HG02678 (cell line): ENCODE measurements around the gene CGAS.
A peak's percentile ranks its signal among the peaks of the same experiment; 100 is the strongest.
"Not testable (repeated sequence)": the region's sequence is repeated elsewhere in the genome, so short reads cannot be mapped to it uniquely, and the experiment has no call there.

Experiments
- ATAC-seq: cut with Tn5 transposase; IDR thresholded peaks from one replicate; pipeline ENCODE4 v1.9.1; 2021; ENCODE audit warnings: mild to moderate bottlenecking, moderate library complexity; ENCODE audit not compliant: unreplicated experiment

CGAS gene

GRCh38 chr6:73400656-73401055, 51.4 kb downstream of the CGAS start:
- ATAC-seq, result no peak

- ATAC-seq, result no peak
These were observed 56.2 kb downstream of the CGAS start for GRCh38 chr6:73395875-73396274.

GRCh38 chr6:73394577-73395354, 57.3 kb downstream of the CGAS start, which contains the start of gene DDX43:
TSS of gene DDX43 (plus strand) at chr6:73394828. CDS start at chr6:73394906, 78 bp downstream.
- no peak for ATAC-seq

- no peak for ATAC-seq
These were observed 58.8 kb downstream of the CGAS start for GRCh38 chr6:73393278-73393677.

- ATAC-seq, result not testable (repeated sequence)
These were observed 59.9 kb downstream of the CGAS start for GRCh38 chr6:73392188-73392587.

GRCh38 chr6:73391675-73392074, 60.4 kb downstream of the CGAS start:
- ATAC-seq, result no peak

GRCh38 chr6:73389854-73390253, 62.2 kb downstream of the CGAS start:
- ATAC-seq, result no peak

GRCh38 chr6:73388800-73389512, 63.1 kb downstream of the CGAS start:
- peak; percentile 79 for ATAC-seq

GRCh38 chr6:73388433-73388799, 63.7 kb downstream of the CGAS start:
- peak; percentile 22 for ATAC-seq

GRCh38 chr6:73382462-73383113, 69.5 kb downstream of the CGAS start:
- ATAC-seq, result no peak

- not testable (repeated sequence) for ATAC-seq
These were observed 70.6 kb downstream of the CGAS start for GRCh38 chr6:73381531-73381930.

GRCh38 chr6:73377225-73377624, 74.9 kb downstream of the CGAS start:
- no peak for ATAC-seq

GRCh38 chr6:73375216-73375615, 76.9 kb downstream of the CGAS start:
- no peak for ATAC-seq
